WTC11 (cell line): Measurements from ENCODE around the gene HRH1.
"Not testable (repeated sequence)": the region's sequence is repeated elsewhere in the genome, so short reads cannot be mapped to it uniquely, and the experiment has no call there.

Experiments used
- ATF1 ChIP-seq: sonication (generic); formaldehyde crosslinking; IDR thresholded peaks from 2 replicates; pipeline ENCODE4 v1.8.1; 2023; ENCODE audit warnings: mild to moderate bottlenecking, moderate library complexity, missing genetic modification reagents
- ESRRA ChIP-seq: sonication (generic); formaldehyde crosslinking; IDR thresholded peaks from 2 replicates; pipeline ENCODE4 v1.8.1; 2022; ENCODE audit warnings: mild to moderate bottlenecking, missing genetic modification reagents, borderline replicate concordance
- FOXJ3 ChIP-seq: sonication (generic); formaldehyde crosslinking; IDR thresholded peaks from 2 replicates; pipeline ENCODE4 v1.9.0; 2021; ENCODE audit warnings: missing genetic modification reagents, mild to moderate bottlenecking, borderline replicate concordance
- JUN ChIP-seq: sonication (generic); formaldehyde crosslinking; IDR thresholded peaks from 2 replicates; pipeline ENCODE4 v1.8.0; 2023; ENCODE audit warnings: mild to moderate bottlenecking, missing genetic modification reagents
- MXD4 ChIP-seq: fragments of 250-450 bp; sonication (Bioruptor Pico); IDR thresholded peaks from 2 replicates; pipeline ENCODE4 v1.8.0; 2021; ENCODE audit warnings: mild to moderate bottlenecking, moderate library complexity, borderline replicate concordance
- ZBTB21 ChIP-seq: sonication (generic); formaldehyde crosslinking; IDR thresholded peaks from 2 replicates; pipeline ENCODE4 v1.8.1; 2023; ENCODE audit warnings: mild to moderate bottlenecking, missing genetic modification reagents, borderline replicate concordance
- ZNF423 ChIP-seq: fragments of 250-450 bp; sonication (Bioruptor Pico); IDR thresholded peaks from 2 replicates; pipeline ENCODE4 v2.1.2; 2022; ENCODE audit warnings: mild to moderate bottlenecking, moderate library complexity
- TF ChIP-seq, protein P1 (sequence below): fragments of 200-600 bp; IDR thresholded peaks from 2 replicates; pipeline ENCODE4 v1.8.0; 2022; ENCODE audit warnings: antibody characterized with exemption
- TF ChIP-seq, protein P2 (sequence below): sonication (generic); formaldehyde crosslinking; IDR thresholded peaks from 2 replicates; pipeline ENCODE4 v1.8.1; 2023; ENCODE audit warnings: mild to moderate bottlenecking, missing genetic modification reagents, moderate library complexity
- TF ChIP-seq, protein P3 (sequence below): sonication (generic); formaldehyde crosslinking; IDR thresholded peaks from 2 replicates; pipeline ENCODE4 v1.8.0; 2022; ENCODE audit warnings: missing genetic modification reagents
- TF ChIP-seq, protein P4 (sequence below): sonication (generic); formaldehyde crosslinking; IDR thresholded peaks from 2 replicates; pipeline ENCODE4 v1.8.1; 2023; ENCODE audit warnings: mild to moderate bottlenecking, missing genetic modification reagents, moderate library complexity
- TF ChIP-seq, protein P5 (sequence below): sonication (generic); formaldehyde crosslinking; IDR thresholded peaks from 2 replicates; pipeline ENCODE4 v1.8.1; 2022; ENCODE audit warnings: mild to moderate bottlenecking, moderate library complexity, missing genetic modification reagents
- TF ChIP-seq, protein P6 (sequence below): fragments of 250-450 bp; sonication (Bioruptor Pico); IDR thresholded peaks from 2 replicates; pipeline ENCODE4 v2.1.2; 2022; ENCODE audit warnings: mild to moderate bottlenecking, moderate library complexity
- TF ChIP-seq, protein P7 (sequence below): sonication (generic); formaldehyde crosslinking; IDR thresholded peaks from 2 replicates; pipeline ENCODE4 v1.8.0; 2022; ENCODE audit warnings: mild to moderate bottlenecking, missing genetic modification reagents

DNA sequence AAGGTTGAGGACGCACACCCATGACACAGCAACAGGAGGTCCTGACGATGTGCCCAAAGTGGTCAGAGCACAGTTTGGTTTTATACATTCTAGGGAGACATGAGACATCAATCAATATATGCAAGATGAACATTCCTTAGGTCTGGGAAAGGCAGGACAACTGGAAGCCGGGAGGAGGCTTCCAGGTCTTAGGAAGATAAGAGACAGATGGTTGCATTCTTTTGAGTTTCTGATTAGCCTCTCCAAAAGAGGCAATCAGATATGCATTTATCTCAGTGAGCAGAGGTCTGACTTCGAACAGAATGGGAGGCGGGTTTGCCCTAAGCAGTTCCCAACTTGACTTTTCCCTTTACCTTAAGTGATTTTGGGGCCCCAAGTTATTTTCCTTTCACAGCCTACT lies 101.2 kb downstream of the HRH1 start:
- TF ChIP-seq, protein P1, sequence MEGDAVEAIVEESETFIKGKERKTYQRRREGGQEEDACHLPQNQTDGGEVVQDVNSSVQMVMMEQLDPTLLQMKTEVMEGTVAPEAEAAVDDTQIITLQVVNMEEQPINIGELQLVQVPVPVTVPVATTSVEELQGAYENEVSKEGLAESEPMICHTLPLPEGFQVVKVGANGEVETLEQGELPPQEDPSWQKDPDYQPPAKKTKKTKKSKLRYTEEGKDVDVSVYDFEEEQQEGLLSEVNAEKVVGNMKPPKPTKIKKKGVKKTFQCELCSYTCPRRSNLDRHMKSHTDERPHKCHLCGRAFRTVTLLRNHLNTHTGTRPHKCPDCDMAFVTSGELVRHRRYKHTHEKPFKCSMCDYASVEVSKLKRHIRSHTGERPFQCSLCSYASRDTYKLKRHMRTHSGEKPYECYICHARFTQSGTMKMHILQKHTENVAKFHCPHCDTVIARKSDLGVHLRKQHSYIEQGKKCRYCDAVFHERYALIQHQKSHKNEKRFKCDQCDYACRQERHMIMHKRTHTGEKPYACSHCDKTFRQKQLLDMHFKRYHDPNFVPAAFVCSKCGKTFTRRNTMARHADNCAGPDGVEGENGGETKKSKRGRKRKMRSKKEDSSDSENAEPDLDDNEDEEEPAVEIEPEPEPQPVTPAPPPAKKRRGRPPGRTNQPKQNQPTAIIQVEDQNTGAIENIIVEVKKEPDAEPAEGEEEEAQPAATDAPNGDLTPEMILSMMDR: not testable (repeated sequence)
- TF ChIP-seq, protein P2, sequence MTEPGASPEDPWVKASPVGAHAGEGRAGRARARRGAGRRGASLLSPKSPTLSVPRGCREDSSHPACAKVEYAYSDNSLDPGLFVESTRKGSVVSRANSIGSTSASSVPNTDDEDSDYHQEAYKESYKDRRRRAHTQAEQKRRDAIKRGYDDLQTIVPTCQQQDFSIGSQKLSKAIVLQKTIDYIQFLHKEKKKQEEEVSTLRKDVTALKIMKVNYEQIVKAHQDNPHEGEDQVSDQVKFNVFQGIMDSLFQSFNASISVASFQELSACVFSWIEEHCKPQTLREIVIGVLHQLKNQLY: not testable (repeated sequence)
- TF ChIP-seq, protein P3, sequence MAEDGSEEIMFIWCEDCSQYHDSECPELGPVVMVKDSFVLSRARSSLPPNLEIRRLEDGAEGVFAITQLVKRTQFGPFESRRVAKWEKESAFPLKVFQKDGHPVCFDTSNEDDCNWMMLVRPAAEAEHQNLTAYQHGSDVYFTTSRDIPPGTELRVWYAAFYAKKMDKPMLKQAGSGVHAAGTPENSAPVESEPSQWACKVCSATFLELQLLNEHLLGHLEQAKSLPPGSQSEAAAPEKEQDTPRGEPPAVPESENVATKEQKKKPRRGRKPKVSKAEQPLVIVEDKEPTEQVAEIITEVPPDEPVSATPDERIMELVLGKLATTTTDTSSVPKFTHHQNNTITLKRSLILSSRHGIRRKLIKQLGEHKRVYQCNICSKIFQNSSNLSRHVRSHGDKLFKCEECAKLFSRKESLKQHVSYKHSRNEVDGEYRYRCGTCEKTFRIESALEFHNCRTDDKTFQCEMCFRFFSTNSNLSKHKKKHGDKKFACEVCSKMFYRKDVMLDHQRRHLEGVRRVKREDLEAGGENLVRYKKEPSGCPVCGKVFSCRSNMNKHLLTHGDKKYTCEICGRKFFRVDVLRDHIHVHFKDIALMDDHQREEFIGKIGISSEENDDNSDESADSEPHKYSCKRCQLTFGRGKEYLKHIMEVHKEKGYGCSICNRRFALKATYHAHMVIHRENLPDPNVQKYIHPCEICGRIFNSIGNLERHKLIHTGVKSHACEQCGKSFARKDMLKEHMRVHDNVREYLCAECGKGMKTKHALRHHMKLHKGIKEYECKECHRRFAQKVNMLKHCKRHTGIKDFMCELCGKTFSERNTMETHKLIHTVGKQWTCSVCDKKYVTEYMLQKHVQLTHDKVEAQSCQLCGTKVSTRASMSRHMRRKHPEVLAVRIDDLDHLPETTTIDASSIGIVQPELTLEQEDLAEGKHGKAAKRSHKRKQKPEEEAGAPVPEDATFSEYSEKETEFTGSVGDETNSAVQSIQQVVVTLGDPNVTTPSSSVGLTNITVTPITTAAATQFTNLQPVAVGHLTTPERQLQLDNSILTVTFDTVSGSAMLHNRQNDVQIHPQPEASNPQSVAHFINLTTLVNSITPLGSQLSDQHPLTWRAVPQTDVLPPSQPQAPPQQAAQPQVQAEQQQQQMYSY: not testable (repeated sequence)
- not testable (repeated sequence) for TF ChIP-seq MXD4; ZBTB21 (CRISPR knock-in tag); FOXJ3; ZNF423 (CRISPR knock-in tag); JUN (CRISPR knock-in tag); ESRRA (CRISPR knock-in tag); ATF1 (CRISPR knock-in tag)
- TF ChIP-seq, protein P4, sequence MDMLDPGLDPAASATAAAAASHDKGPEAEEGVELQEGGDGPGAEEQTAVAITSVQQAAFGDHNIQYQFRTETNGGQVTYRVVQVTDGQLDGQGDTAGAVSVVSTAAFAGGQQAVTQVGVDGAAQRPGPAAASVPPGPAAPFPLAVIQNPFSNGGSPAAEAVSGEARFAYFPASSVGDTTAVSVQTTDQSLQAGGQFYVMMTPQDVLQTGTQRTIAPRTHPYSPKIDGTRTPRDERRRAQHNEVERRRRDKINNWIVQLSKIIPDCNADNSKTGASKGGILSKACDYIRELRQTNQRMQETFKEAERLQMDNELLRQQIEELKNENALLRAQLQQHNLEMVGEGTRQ: not testable (repeated sequence)
- TF ChIP-seq, protein P5, sequence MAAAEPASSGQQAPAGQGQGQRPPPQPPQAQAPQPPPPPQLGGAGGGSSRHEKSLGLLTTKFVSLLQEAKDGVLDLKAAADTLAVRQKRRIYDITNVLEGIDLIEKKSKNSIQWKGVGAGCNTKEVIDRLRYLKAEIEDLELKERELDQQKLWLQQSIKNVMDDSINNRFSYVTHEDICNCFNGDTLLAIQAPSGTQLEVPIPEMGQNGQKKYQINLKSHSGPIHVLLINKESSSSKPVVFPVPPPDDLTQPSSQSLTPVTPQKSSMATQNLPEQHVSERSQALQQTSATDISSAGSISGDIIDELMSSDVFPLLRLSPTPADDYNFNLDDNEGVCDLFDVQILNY: not testable (repeated sequence)
- TF ChIP-seq, protein P6, sequence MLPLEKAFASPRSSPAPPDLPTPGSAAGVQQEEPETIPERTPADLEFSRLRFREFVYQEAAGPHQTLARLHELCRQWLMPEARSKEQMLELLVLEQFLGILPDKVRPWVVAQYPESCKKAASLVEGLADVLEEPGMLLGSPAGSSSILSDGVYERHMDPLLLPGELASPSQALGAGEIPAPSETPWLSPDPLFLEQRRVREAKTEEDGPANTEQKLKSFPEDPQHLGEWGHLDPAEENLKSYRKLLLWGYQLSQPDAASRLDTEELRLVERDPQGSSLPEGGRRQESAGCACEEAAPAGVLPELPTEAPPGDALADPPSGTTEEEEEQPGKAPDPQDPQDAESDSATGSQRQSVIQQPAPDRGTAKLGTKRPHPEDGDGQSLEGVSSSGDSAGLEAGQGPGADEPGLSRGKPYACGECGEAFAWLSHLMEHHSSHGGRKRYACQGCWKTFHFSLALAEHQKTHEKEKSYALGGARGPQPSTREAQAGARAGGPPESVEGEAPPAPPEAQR: not testable (repeated sequence)
- TF ChIP-seq, protein P7, sequence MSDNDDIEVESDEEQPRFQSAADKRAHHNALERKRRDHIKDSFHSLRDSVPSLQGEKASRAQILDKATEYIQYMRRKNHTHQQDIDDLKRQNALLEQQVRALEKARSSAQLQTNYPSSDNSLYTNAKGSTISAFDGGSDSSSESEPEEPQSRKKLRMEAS: not testable (repeated sequence)
